ENCODE results near the gene OR1E2.
"Not testable (repeated sequence)": the region's sequence is repeated elsewhere in the genome, so short reads cannot be mapped to it uniquely, and the experiment has no call there.

DNA sequence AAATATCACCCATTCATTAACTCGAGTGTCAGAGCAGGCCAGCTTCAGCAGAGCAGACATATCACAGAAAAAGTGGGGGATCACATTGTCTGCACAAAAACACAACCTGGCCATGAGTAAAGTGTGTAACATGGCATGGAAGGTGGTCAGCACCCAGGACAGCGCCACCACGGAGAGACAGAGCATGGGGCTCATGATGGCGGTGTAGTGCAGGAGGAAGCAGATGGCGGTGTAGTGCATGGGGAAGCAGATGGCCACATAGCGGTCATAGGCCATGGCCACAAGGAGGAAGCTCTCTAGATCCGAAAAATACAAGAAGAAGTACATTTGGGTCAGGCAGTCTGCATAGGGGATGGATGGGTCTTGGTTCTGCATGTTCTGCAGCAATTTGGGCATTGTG lies 426 bp downstream of the OR1E2 start:
- not testable (repeated sequence) for TF ChIP-seq CTCF (conservative IDR thresholded peaks at IDR 0.05; ENCODE audit: low read length); EZH2phosphoT487 (IDR thresholded peaks at IDR 0.05; ENCODE audit: borderline replicate concordance, low read depth, low read length)
